Liver (tissue), 9 donors: ENCODE measurements around the gene RTN4R. TPM values are rescaled to one million over a fixed set of nuclear protein-coding genes. Genes with fewer than 3 reads are reported as not detected.

ENCODE experiments used
- DNase-seq: peaks from one replicate; pipeline ENCODE4 v3.0.0-alpha.2; 2017; ENCODE audit warnings: low spot score
- H3K27ac ChIP-seq, 2 donors: one replicate each; pipeline ENCODE4 v1.7.0; 2013; ENCODE audit warnings: inconsistent platforms in 2 of 2, low read length in 2 of 2, control low read depth in 1 of 2, low read depth in 1 of 2, mild to moderate bottlenecking in 1 of 2
- H3K27me3 ChIP-seq, 4 donors: one replicate each; pipeline versions ENCODE4 v1.6.1 to v1.7.0; 2013; ENCODE audit warnings: low read length in 3 of 4, inconsistent platforms in 1 of 4, mild to moderate bottlenecking in 1 of 4, moderate library complexity in 1 of 4; ENCODE audit not compliant: control insufficient read depth in 4 of 4, insufficient read depth in 4 of 4
- H3K36me3 ChIP-seq, 4 donors: one replicate each; pipeline versions ENCODE4 v1.6.1 to v1.7.0; 2013; ENCODE audit warnings: low read length in 3 of 4, mild to moderate bottlenecking in 3 of 4, low read depth in 1 of 4, moderate library complexity in 1 of 4; ENCODE audit not compliant: control insufficient read depth in 4 of 4, insufficient read depth in 3 of 4
- H3K4me1 ChIP-seq, 4 donors: one replicate each; pipeline versions ENCODE4 v1.6.1 to v1.7.0; 2013; ENCODE audit warnings: low read length in 3 of 4, mild to moderate bottlenecking in 3 of 4, moderate library complexity in 1 of 4; ENCODE audit not compliant: control insufficient read depth in 4 of 4, insufficient read depth in 4 of 4
- H3K4me3 ChIP-seq, 3 donors: one replicate each; pipeline versions ENCODE4 v1.6.1 to v1.7.0; 2013; ENCODE audit warnings: low read length in 3 of 3, control low read depth in 1 of 3, low read depth in 1 of 3, mild to moderate bottlenecking in 1 of 3
- H3K9ac ChIP-seq, 2 donors: one replicate each; pipeline ENCODE4 v1.7.0; 2013; ENCODE audit warnings: low read length in 2 of 2, mild to moderate bottlenecking in 2 of 2, moderate library complexity in 2 of 2, control low read depth in 1 of 2, low read depth in 1 of 2
- H3K9me3 ChIP-seq, 4 donors: one replicate each; pipeline versions ENCODE4 v1.6.1 to v1.7.0; 2013; ENCODE audit warnings: low read length in 3 of 4; ENCODE audit not compliant: control insufficient read depth in 4 of 4
- EGR1 ChIP-seq, 2 donors: IDR thresholded peaks; 2 replicates each; pipeline ENCODE4 v1.6.1; 2016 to 2018; ENCODE audit warnings: antibody characterized with exemption in 2 of 2, low read depth in 2 of 2
- FOXA1 ChIP-seq: IDR thresholded peaks from 2 replicates; pipeline ENCODE4 v1.6.1; 2016; ENCODE audit warnings: antibody characterized with exemption
- GABPA ChIP-seq, 2 donors: IDR thresholded peaks in 1 of 2; conservative IDR thresholded peaks in 1 of 2; 2 replicates each; pipeline ENCODE4 v1.6.1; 2016; ENCODE audit warnings: antibody characterized with exemption in 2 of 2, mild to moderate bottlenecking in 1 of 2, moderate library complexity in 1 of 2
- HNF4G ChIP-seq: IDR thresholded peaks from 2 replicates; pipeline ENCODE4 v1.6.1; 2016; ENCODE audit warnings: antibody characterized with exemption
- RAD21 ChIP-seq, 2 donors: IDR thresholded peaks; 2 replicates each; pipeline ENCODE4 v1.6.1; 2016; ENCODE audit warnings: antibody characterized with exemption in 2 of 2, mild to moderate bottlenecking in 2 of 2
- SP1 ChIP-seq: IDR thresholded peaks from 2 replicates; pipeline ENCODE4 v1.6.1; 2018; ENCODE audit warnings: antibody characterized with exemption, mild to moderate bottlenecking
- TAF1 ChIP-seq: conservative IDR thresholded peaks from 2 replicates; pipeline ENCODE4 v1.6.1; 2016; ENCODE audit warnings: antibody characterized with exemption, mild to moderate bottlenecking
- WGBS: extraction: QIAGEN DNeasy Blood & Tissue Kit; methylation state at CpG from one replicate; pipeline ENCODE4 v1.1.7; 2013; 5-methylcytosine and 5-hydroxymethylcytosine counted together
- polyA plus RNA-seq, 2 donors: library from polyadenylated mRNA; stranded (reverse) in 1 of 2; unstranded in 1 of 2; fragments of 200-250 nt in 1 of 2; fragments of >200 nt in 1 of 2; fragmentation: Nextera tagmentation in 1 of 2; extraction: Ambion mirVana in 1 of 2; gene quantifications; one replicate each; pipeline versions ENCODE4 v1.2.1 to v1.2.3, GENCODE V29; 2013 to 2015
- total RNA-seq, 2 donors: library from RNA; depleted of rRNA; stranded (reverse); fragments of >200 nt; gene quantifications; one replicate each; pipeline ENCODE4 v1.2.3, GENCODE V29; 2014
- TF ChIP-seq, protein P1 (sequence below): IDR thresholded peaks from 2 replicates; pipeline ENCODE4 v1.6.1; 2016; ENCODE audit warnings: antibody characterized with exemption
- TF ChIP-seq, protein P2 (sequence below): fragments of 150-350 bp; IDR thresholded peaks from 2 replicates; pipeline ENCODE4 v1.5.1; 2017; ENCODE audit warnings: improper control_type of control experiment, low read depth, low read length; ENCODE audit not compliant: missing input control
- donor health status: healthy.
- donor health status: healthy.
- donor health status: healthy.
- donor health status: healthy.
- donor health status: healthy.

RTN4R gene
- total and polyA plus RNA-seq, 4 donors: 0.33 to 10.4 (median 1.1) TPM

DNA sequence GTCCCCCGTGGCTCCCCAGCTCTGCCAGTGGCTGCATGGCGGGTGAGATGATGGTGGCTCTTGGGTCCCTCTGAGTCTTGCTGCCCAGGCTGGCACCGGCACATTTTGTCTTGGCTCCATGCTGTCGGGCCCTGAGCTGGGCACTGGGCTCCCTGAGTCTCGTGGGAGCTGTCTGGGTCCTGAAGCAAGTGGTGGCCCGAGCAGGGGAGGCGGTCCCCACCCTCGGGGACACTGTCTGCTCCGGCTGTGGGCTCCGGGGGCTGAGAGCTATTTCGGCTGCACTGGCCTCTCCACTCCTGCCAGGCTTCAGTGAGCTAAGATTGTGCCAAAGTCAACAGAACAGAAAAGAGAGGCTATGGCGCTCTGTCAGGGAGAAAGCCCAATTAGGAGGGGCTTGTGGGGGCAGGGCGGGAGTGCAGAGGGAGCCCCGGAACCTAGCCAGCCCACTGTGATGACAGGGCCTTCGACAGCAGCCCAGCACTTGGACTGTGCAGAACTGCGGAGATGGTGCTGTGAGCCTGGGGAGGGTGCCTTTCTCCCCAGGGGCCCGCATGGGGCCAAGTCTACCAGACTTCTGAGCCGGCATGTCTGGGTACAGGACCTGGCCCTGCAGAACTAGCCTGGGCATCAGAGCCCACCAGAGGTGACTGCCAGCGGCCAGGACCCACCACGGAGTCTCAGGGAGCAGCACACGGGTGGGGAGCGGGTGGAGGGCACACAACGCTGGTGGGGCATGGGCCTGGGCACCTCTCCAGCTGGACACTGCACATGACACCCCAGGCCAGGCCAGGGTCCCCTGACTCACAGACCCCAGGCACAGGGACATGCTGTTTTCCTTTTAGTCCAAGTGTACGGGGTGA lies 38.0 kb downstream of the RTN4R start:
- no peak overlapping the region for H3K4me3 ChIP-seq
- WGBS: 50% methylated on average over 24 of the region's 24 CpGs

DNA sequence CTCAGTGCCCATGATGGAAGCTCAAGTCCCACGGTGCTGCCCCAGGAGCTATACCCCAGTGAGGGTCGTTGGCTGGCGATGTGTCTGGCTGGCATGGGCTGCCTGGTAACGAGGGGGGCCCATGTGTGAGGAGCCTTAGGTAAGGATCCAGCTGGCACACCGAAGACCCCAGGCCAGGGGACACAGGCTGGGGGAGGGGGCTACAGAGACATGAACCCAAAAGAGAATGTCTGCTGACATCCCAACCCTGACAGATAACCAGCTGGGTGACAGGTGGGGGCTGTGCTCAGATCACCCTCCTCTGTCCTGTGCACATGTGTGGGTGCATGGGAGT lies 39.2 kb downstream of the RTN4R start:
- no peaks in the 10 kb centered on the region for H3K9me3 ChIP-seq
- TF ChIP-seq FOXA1: no peak
- TF ChIP-seq, protein P1, sequence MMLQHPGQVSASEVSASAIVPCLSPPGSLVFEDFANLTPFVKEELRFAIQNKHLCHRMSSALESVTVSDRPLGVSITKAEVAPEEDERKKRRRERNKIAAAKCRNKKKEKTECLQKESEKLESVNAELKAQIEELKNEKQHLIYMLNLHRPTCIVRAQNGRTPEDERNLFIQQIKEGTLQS: no peak
- no peak for TF ChIP-seq EGR1 (IDR thresholded peaks at IDR 0.05; ENCODE audit: low read depth in 2 of 2)
- no peak for TF ChIP-seq SP1
- TF ChIP-seq HNF4G: no peak
- H3K27ac ChIP-seq: no peak overlapping the region
- no peaks in the 10 kb centered on the region for H3K27me3 ChIP-seq
- 92% methylated on average over 5 of the region's 5 CpGs for WGBS
- no peak for DNase-seq
- H3K4me1 ChIP-seq: peaks cover 11 to 26% (median 20%) of the 10 kb centered on the region in 4 donors
- H3K36me3 ChIP-seq: no peaks in the 10 kb centered on the region
- H3K4me3 ChIP-seq: no peak overlapping the region
- no peak overlapping the region for H3K9ac ChIP-seq

More for the DNA sequence above, 38.0 kb downstream of the RTN4R start:
- no peak overlapping the region for H3K9ac ChIP-seq
- H3K4me1 ChIP-seq: peaks cover 11 to 28% (median 20%) of the 10 kb centered on the region in 4 donors
- H3K27ac ChIP-seq: no peak overlapping the region
- no peak for DNase-seq
- H3K27me3 ChIP-seq: no peaks in the 10 kb centered on the region
- no peaks in the 10 kb centered on the region for H3K36me3 ChIP-seq
- TF ChIP-seq RAD21 (IDR thresholded peaks at IDR 0.05): no peak
- TF ChIP-seq TAF1: no peak
- H3K9me3 ChIP-seq: no peaks in the 10 kb centered on the region

DNA sequence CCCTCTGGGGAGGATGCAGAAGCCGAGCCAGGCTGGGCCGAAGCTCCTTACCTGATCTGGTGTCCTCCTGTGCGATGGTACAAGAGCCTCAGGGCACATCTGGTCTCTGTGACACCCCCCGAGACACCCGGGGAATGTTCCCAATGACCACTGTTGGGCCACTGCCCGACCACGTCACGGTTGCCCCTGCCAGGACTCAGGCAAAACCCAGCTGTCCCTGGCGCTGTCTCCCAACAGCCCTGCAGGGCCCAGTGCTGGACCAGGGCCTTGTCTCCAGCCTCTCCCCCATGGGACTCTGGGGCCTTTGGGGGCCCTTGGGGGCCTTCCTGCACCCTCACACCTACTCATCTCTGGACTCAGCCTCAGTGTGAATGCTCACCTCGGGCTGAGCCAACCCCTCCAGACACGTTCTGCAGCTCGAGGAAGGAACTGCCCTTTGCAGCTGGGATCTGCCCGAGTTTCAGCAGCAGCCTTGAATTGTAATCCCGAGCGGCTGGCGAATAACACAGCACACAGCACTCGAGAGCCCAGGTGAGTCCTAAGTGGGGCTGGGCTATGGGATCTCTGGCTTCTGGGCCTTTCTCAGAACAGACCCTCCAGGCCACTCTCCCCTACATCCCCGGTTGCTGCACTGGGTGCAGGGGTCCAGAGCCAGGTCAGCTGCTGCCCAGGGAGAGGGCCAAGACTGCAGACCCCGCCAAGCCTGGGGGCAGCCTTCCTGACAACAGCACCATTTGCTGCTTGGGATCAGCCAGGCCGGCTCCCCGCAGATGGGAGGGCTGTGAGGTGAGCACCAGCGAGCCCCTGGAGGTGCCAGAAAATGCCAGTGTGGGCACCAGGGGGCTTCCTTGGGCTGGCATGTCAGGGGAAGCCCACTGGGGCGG lies 39.8 kb downstream of the RTN4R start:
- no peaks in the 10 kb centered on the region for H3K9me3 ChIP-seq
- H3K4me1 ChIP-seq: peaks cover 11 to 26% (median 19%) of the 10 kb centered on the region in 4 donors
- 86% methylated on average over 23 of the region's 23 CpGs for WGBS
- no peak overlapping the region for H3K9ac ChIP-seq
- H3K27me3 ChIP-seq: no peaks in the 10 kb centered on the region
- no peak overlapping the region for H3K27ac ChIP-seq
- no peaks in the 10 kb centered on the region for H3K36me3 ChIP-seq
- TF ChIP-seq, protein P1: no peak
- TF ChIP-seq GABPA (IDR thresholded peaks at IDR 0.05 in 1 of 2, conservative IDR thresholded peaks at IDR 0.05 in 1 of 2): no peak
- DNase-seq: no peak
- no peak overlapping the region for H3K4me3 ChIP-seq

DNA sequence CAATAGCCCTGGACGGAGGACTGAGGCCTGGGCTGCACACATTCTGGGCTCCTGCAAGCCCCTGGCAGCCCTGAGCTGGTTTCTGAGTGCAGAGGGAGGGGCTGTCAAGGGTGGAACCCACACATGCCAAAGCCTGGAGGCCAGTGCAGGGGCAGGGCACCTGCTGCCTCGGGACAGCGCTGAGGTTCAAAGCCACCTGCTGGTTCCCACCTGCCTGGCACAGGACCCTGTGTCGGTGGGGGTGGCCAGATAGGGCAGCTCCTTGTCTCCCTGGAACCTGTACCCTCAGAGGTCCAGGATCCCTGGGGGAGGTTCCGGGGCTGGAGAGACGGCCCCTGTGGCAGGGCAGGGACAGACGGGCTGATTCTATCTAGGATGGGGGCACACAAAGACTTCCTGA lies 40.8 kb downstream of the RTN4R start:
- peaks cover 19 to 36% (median 27%) of the 10 kb centered on the region in 4 donors for H3K4me1 ChIP-seq
- H3K9ac ChIP-seq: no peak overlapping the region
- H3K4me3 ChIP-seq: no peak overlapping the region
- TF ChIP-seq, protein P2, sequence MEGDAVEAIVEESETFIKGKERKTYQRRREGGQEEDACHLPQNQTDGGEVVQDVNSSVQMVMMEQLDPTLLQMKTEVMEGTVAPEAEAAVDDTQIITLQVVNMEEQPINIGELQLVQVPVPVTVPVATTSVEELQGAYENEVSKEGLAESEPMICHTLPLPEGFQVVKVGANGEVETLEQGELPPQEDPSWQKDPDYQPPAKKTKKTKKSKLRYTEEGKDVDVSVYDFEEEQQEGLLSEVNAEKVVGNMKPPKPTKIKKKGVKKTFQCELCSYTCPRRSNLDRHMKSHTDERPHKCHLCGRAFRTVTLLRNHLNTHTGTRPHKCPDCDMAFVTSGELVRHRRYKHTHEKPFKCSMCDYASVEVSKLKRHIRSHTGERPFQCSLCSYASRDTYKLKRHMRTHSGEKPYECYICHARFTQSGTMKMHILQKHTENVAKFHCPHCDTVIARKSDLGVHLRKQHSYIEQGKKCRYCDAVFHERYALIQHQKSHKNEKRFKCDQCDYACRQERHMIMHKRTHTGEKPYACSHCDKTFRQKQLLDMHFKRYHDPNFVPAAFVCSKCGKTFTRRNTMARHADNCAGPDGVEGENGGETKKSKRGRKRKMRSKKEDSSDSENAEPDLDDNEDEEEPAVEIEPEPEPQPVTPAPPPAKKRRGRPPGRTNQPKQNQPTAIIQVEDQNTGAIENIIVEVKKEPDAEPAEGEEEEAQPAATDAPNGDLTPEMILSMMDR: no peak
- no peaks in the 10 kb centered on the region for H3K9me3 ChIP-seq
- H3K36me3 ChIP-seq: no peaks in the 10 kb centered on the region
- no peak overlapping the region for H3K27ac ChIP-seq
- no peak for DNase-seq
- H3K27me3 ChIP-seq: no peaks in the 10 kb centered on the region
- 85% methylated on average over 7 of the region's 7 CpGs for WGBS
